ENCODE data around the gene VOPP1. TPM values are rescaled to one million over a fixed set of nuclear protein-coding genes. Genes with fewer than 3 reads are reported as not detected.

Gene VOPP1
- total RNA-seq, 2 donors from 2014 or later, result 70.3 to 73.4 TPM

GRCh38 chr7:55491346-55491745 lies 81.0 kb downstream of the VOPP1 start:
- H3K27me3 ChIP-seq, result no peaks in the 10 kb centered on the region
- no peak for TF ChIP-seq CTCF (IDR thresholded peaks at IDR 0.05)
- H3K27ac ChIP-seq, result no peak overlapping the region
- peaks cover 9% of the 10 kb centered on the region for H3K36me3 ChIP-seq
- no peak overlapping the region for H3K9ac ChIP-seq (ENCODE audit: low read depth in 2 of 2, low read length in 2 of 2)
- no peaks in the 10 kb centered on the region for H3K4me1 ChIP-seq
- DNase-seq, result no peak
- no peak overlapping the region for H3K4me3 ChIP-seq
- H3K9me3 ChIP-seq, result no peaks in the 10 kb centered on the region
- intact Hi-C loops (cut with DNase I), result no loop called here

- Histone ChIP-seq H3K4me3 (no peak overlapping the region), H3K9ac (ENCODE audit: low read depth in 2 of 2, low read length in 2 of 2) (no peak overlapping the region), H3K27ac (no peak overlapping the region), H3K4me1 (no peaks in the 10 kb centered on the region), H3K36me3 (peaks cover 9% of the 10 kb centered on the region), H3K27me3 (no peaks in the 10 kb centered on the region), H3K9me3 (no peaks in the 10 kb centered on the region)
- DNase-seq, result no peak
- no peak for TF ChIP-seq CTCF (IDR thresholded peaks at IDR 0.05)
- intact Hi-C loops (cut with DNase I), result no loop called here
Measured at GRCh38 chr7:55490099-55490498, 82.2 kb downstream of the VOPP1 start.

- H3K4me3 ChIP-seq, result no peak overlapping the region
- no peaks in the 10 kb centered on the region for H3K9me3 ChIP-seq
- H3K4me1 ChIP-seq, result no peaks in the 10 kb centered on the region
- TF ChIP-seq CTCF (IDR thresholded peaks at IDR 0.05), result no peak
- H3K36me3 ChIP-seq, result peaks cover 9% of the 10 kb centered on the region
- no peak for DNase-seq
- no peak overlapping the region for H3K9ac ChIP-seq (ENCODE audit: low read depth in 2 of 2, low read length in 2 of 2)
- H3K27me3 ChIP-seq, result no peaks in the 10 kb centered on the region
- intact Hi-C loops (cut with DNase I), result no loop called here
- no peak overlapping the region for H3K27ac ChIP-seq
Measured at GRCh38 chr7:55489552-55489951, 82.8 kb downstream of the VOPP1 start.

GRCh38 chr7:55488804-55489340 lies 83.4 kb downstream of the VOPP1 start:
- DNase-seq, result no peak
- peaks cover 9% of the 10 kb centered on the region for H3K36me3 ChIP-seq
- intact Hi-C loops (cut with DNase I), result no loop called here
- H3K27me3 ChIP-seq, result no peaks in the 10 kb centered on the region
- H3K4me1 ChIP-seq, result no peaks in the 10 kb centered on the region
- no peak overlapping the region for H3K4me3 ChIP-seq
- no peak overlapping the region for H3K27ac ChIP-seq
- no peak overlapping the region for H3K9ac ChIP-seq (ENCODE audit: low read depth in 2 of 2, low read length in 2 of 2)
- no peaks in the 10 kb centered on the region for H3K9me3 ChIP-seq
- TF ChIP-seq CTCF (IDR thresholded peaks at IDR 0.05), result no peak

GRCh38 chr7:55488216-55488615 lies 84.1 kb downstream of the VOPP1 start:
- TF ChIP-seq CTCF (IDR thresholded peaks at IDR 0.05), result no peak
- Histone ChIP-seq H3K27ac (no peak overlapping the region), H3K4me1 (no peaks in the 10 kb centered on the region), H3K9me3 (no peaks in the 10 kb centered on the region), H3K9ac (ENCODE audit: low read depth in 2 of 2, low read length in 2 of 2) (no peak overlapping the region), H3K27me3 (no peaks in the 10 kb centered on the region), H3K4me3 (no peak overlapping the region), H3K36me3 (peaks cover 9% of the 10 kb centered on the region)
- intact Hi-C loops (cut with DNase I), result no loop called here
- no peak for DNase-seq
